H1 (cell line): Measurements from ENCODE around the gene A3GALT2. TPM values are rescaled to one million over a fixed set of nuclear protein-coding genes. Genes with fewer than 3 reads are reported as not detected.

ENCODE experiments used
- CTCF ChIA-PET: fragments of 300-600 bp; sonication (Branson Sonifier 250); formaldehyde crosslinking; loops from one replicate; lab custom pipeline; 2021; ENCODE audit not compliant: partially characterized antibody; lab: Charles Lee
- POLR2A ChIA-PET: fragments of 300-600 bp; sonication (Branson Sonifier 250); formaldehyde crosslinking; loops from one replicate; lab custom pipeline; 2021; ENCODE audit warnings: inconsistent platforms; ENCODE audit not compliant: partially characterized antibody; lab: Charles Lee
- DNase-seq, 2 experiments: peaks; one replicate each; pipeline versions ENCODE4 v3.0.0 to v3.0.0-alpha.2; 2010 to 2022; ENCODE audit warnings: low spot score in 2 of 2, low read depth in 1 of 2, mixed read lengths in 1 of 2
- FAIRE-seq: peaks from 2 replicates; lab custom pipeline; 2011; peaks lifted over from hg19 to GRCh38; lab: Jason Lieb, UNC
- H2AFZ ChIP-seq: 2 replicates; pipeline ENCODE4 v1.8.1; 2012; ENCODE audit warnings: low read length, inconsistent platforms
- H2AK5ac ChIP-seq: 2 replicates; pipeline ENCODE4 v1.6.1; 2013; ENCODE audit warnings: low read depth, low read length
- H2BK120ac ChIP-seq: replicated peaks from 2 replicates; pipeline ENCODE3; 2013; ENCODE audit warnings: low read depth, low read length, inconsistent platforms
- H2BK12ac ChIP-seq: 2 replicates; pipeline ENCODE4 v1.6.1; 2013; ENCODE audit warnings: low read depth, low read length
- H2BK15ac ChIP-seq: 2 replicates; pipeline ENCODE4 v1.6.1; 2013; ENCODE audit warnings: low read length
- H2BK20ac ChIP-seq: 2 replicates; pipeline ENCODE4 v1.6.1; 2013; ENCODE audit warnings: low read length
- H2BK5ac ChIP-seq: 2 replicates; pipeline ENCODE4 v1.6.1; 2013; ENCODE audit warnings: low read depth, low read length
- H3K14ac ChIP-seq: 2 replicates; pipeline ENCODE4 v1.6.1; 2013; ENCODE audit warnings: inconsistent platforms; ENCODE audit not compliant: insufficient read length
- H3K18ac ChIP-seq: 2 replicates; pipeline ENCODE4 v1.6.1; 2013; ENCODE audit warnings: low read length; ENCODE audit errors: extremely low read depth
- H3K23ac ChIP-seq: 2 replicates; pipeline ENCODE4 v1.6.1; 2013; ENCODE audit warnings: inconsistent platforms; ENCODE audit not compliant: insufficient read length
- H3K23me2 ChIP-seq: 2 replicates; pipeline ENCODE4 v1.6.1; 2013; ENCODE audit warnings: low read depth, low read length
- H3K27ac ChIP-seq: 2 replicates; pipeline ENCODE4 v1.6.1; 2011; ENCODE audit warnings: low read depth, low read length, inconsistent platforms
- H3K27me3 ChIP-seq, 4 experiments: replicated peaks in 1 of 4; 1 replicate in 1 of 4; 2 replicates in 3 of 4; pipeline versions ENCODE4 v1.6.1 to v1.8.1; 2011 to 2013; ENCODE audit warnings: low read length in 3 of 4, mild to moderate bottlenecking in 3 of 4, inconsistent platforms in 2 of 4, mixed read lengths in 2 of 4, moderate library complexity in 1 of 4; ENCODE audit not compliant: control insufficient read depth in 3 of 4, insufficient read depth in 3 of 4; ENCODE audit errors: extremely low read depth in 1 of 4
- H3K36me3 ChIP-seq, 4 experiments: 2 replicates each; pipeline versions ENCODE4 v1.6.1 to v1.8.1; 2011 to 2013; ENCODE audit warnings: mild to moderate bottlenecking in 4 of 4, low read length in 3 of 4, moderate library complexity in 2 of 4, control low read depth in 1 of 4, inconsistent platforms in 1 of 4; ENCODE audit not compliant: insufficient read depth in 4 of 4, control insufficient read depth in 2 of 4
- H3K4ac ChIP-seq: replicated peaks from 2 replicates; pipeline ENCODE3; 2013; ENCODE audit warnings: low read length, low read depth, mixed read lengths, inconsistent platforms; ENCODE audit not compliant: insufficient read length
- H3K4me1 ChIP-seq, 4 experiments: replicated peaks in 1 of 4; 1 replicate in 1 of 4; 2 replicates in 3 of 4; pipeline versions ENCODE4 v1.6.1 to v1.8.1; 2011 to 2013; ENCODE audit warnings: low read length in 3 of 4, inconsistent platforms in 2 of 4, mixed read lengths in 1 of 4; ENCODE audit not compliant: insufficient read depth in 4 of 4, control insufficient read depth in 3 of 4
- H3K4me2 ChIP-seq, 2 experiments: 2 replicates each; pipeline versions ENCODE4 v1.6.1 to v1.8.1; 2011 to 2013; ENCODE audit warnings: low read depth in 2 of 2, low read length in 2 of 2, control low read depth in 1 of 2, inconsistent platforms in 1 of 2, mild to moderate bottlenecking in 1 of 2; ENCODE audit not compliant: insufficient read depth in 1 of 2
- H3K4me3 ChIP-seq, 4 experiments: fragments of 200-600, 300-600 bp in 1 of 4; sonication (generic), shearing (Covaris generic), sonication (Bioruptor Twin) in 1 of 4; 2 replicates each; pipeline versions ENCODE4 v1.5.1 to v1.8.1; 2011 to 2016; ENCODE audit warnings: low read length in 4 of 4, low read depth in 3 of 4, control low read depth in 2 of 4, inconsistent platforms in 2 of 4, mild to moderate bottlenecking in 2 of 4, mixed read lengths in 1 of 4, moderate library complexity in 1 of 4; ENCODE audit not compliant: insufficient read depth in 2 of 4; ENCODE audit errors: extremely low read depth in 1 of 4
- H3K56ac ChIP-seq: replicated peaks from 2 replicates; pipeline ENCODE3; 2013; ENCODE audit warnings: low read depth, mild to moderate bottlenecking, mixed read lengths, low read length, inconsistent platforms; ENCODE audit not compliant: insufficient read length
- H3K79me1 ChIP-seq: 2 replicates; pipeline ENCODE4 v1.6.1; 2013; ENCODE audit warnings: low read depth, low read length, control low read depth
- H3K79me2 ChIP-seq, 2 experiments: 2 replicates each; pipeline versions ENCODE4 v1.6.1 to v1.8.1; 2012 to 2013; ENCODE audit warnings: low read length in 2 of 2, mild to moderate bottlenecking in 2 of 2, inconsistent platforms in 1 of 2; ENCODE audit not compliant: insufficient read depth in 2 of 2, control insufficient read depth in 1 of 2
- H3K9ac ChIP-seq, 4 experiments: replicated peaks in 1 of 4; 1 replicate in 1 of 4; 2 replicates in 3 of 4; pipeline versions ENCODE4 v1.6.1 to v1.8.1; 2011 to 2013; ENCODE audit warnings: low read depth in 3 of 4, low read length in 3 of 4, control low read depth in 2 of 4, mild to moderate bottlenecking in 2 of 4, moderate library complexity in 2 of 4, inconsistent platforms in 1 of 4; ENCODE audit errors: extremely low read depth in 1 of 4
- H3K9me3 ChIP-seq, 2 experiments: 2 replicates each; pipeline versions ENCODE4 v1.6.1 to v1.8.1; 2012 to 2013; ENCODE audit warnings: mild to moderate bottlenecking in 2 of 2, moderate library complexity in 2 of 2, control low read depth in 1 of 2, inconsistent platforms in 1 of 2, low read depth in 1 of 2, low read length in 1 of 2, mixed read lengths in 1 of 2; ENCODE audit not compliant: insufficient read depth in 2 of 2
- H4K20me1 ChIP-seq, 2 experiments: replicated peaks in 1 of 2; 2 replicates each; pipeline versions ENCODE3 to v1.8.1; 2011 to 2013; ENCODE audit warnings: inconsistent platforms in 2 of 2, low read length in 2 of 2, mild to moderate bottlenecking in 1 of 2; ENCODE audit not compliant: insufficient read depth in 2 of 2, control insufficient read depth in 1 of 2
- H4K5ac ChIP-seq: 2 replicates; pipeline ENCODE4 v1.6.1; 2013; ENCODE audit warnings: low read length, low read depth, mixed read lengths, inconsistent platforms; ENCODE audit not compliant: insufficient read length
- H4K8ac ChIP-seq: 2 replicates; pipeline ENCODE4 v1.8.0; 2013; ENCODE audit warnings: mild to moderate bottlenecking, moderate library complexity, low read length, inconsistent platforms; ENCODE audit not compliant: insufficient read depth; ENCODE audit errors: extremely low read depth
- H4K91ac ChIP-seq: replicated peaks from 2 replicates; pipeline ENCODE3; 2013; ENCODE audit warnings: low read length, mixed read lengths, inconsistent platforms; ENCODE audit not compliant: insufficient read length
- CHD2 ChIP-seq: IDR thresholded peaks from 2 replicates; pipeline ENCODE4 v1.6.1; 2012; ENCODE audit warnings: low read length, improper control_type of control experiment
- CREB1 ChIP-seq: IDR thresholded peaks from 2 replicates; pipeline ENCODE4 v1.6.1; 2012; ENCODE audit warnings: inconsistent platforms
- WGBS, 2 experiments: shearing (Covaris generic) in 1 of 2; methylation state at CpG; one replicate each; pipeline versions ENCODE4 v1.1.6 to v1.1.7; 2013 to 2015; ENCODE audit warnings: low lambda C conversion rate in 2 of 2, mixed read lengths in 2 of 2, inconsistent platforms in 1 of 2, low coverage in 1 of 2, missing lambda C conversion rate in 1 of 2; ENCODE audit not compliant: insufficient replicate concordance in 2 of 2, insufficient coverage in 1 of 2, insufficient read length in 1 of 2; ENCODE audit errors: extremely low coverage in 1 of 2, missing lambda C conversion rate in 1 of 2; 5-methylcytosine and 5-hydroxymethylcytosine counted together
- polyA plus RNA-seq, 7 experiments: library from polyadenylated mRNA; depleted of rRNA in 3 of 7; stranded (reverse) in 5 of 7; unstranded in 2 of 7; fragments of >200 nt in 5 of 7; fragments of 200-250 nt in 2 of 7; gene quantifications; 1 replicate in 5 of 7; 2 replicates in 1 of 7; 4 replicates in 1 of 7; pipeline versions ENCODE4 v1.2.1 to v1.2.3, GENCODE V29; 2011 to 2013; ENCODE audit warnings: missing spikeins in 2 of 7, mixed read lengths in 2 of 7
- total RNA-seq: library from RNA; stranded (reverse); fragmentation: NEBNext Ultra II Directional; extraction: Animal tissue kit (Norgen Biotek cat#: 25700); gene quantifications from 2 replicates; pipeline ENCODE4 v1.2.1, GENCODE V29; 2021

Gene A3GALT2
- total and polyA plus RNA-seq, 2 of the 8 experiments (the other 6 are each of a cell fraction or from before 2014, with no cell fraction given): not detected

- Histone ChIP-seq H2BK120ac (no peak overlapping the region), H3K4me1 (no peaks in the 10 kb centered on the region), H2BK5ac (no peak overlapping the region), H3K27ac (no peak overlapping the region), H3K56ac (no peak overlapping the region), H2BK20ac (no peak overlapping the region), H3K4me3 (no peak overlapping the region), H3K9me3 (no peaks in the 10 kb centered on the region), H3K27me3 (no peaks in the 10 kb centered on the region), H2AFZ (no peak overlapping the region), H4K20me1 (peaks cover 0 to 2% of the 10 kb centered on the region in 2 experiments), H3K23ac (no peak overlapping the region), H3K14ac (no peak overlapping the region), H2BK15ac (no peak overlapping the region), H2AK5ac (no peak overlapping the region), H2BK12ac (no peak overlapping the region), H3K4ac (no peak overlapping the region), H4K5ac (no peak overlapping the region), H3K79me1 (no peaks in the 10 kb centered on the region), H3K4me2 (no peak overlapping the region), H3K18ac (no peak overlapping the region), H3K79me2 (no peaks in the 10 kb centered on the region), H4K8ac (no peak overlapping the region), H4K91ac (no peak overlapping the region), H3K9ac (no peak overlapping the region), H3K36me3 (no peaks in the 10 kb centered on the region), H3K23me2 (no peaks in the 10 kb centered on the region)
- TF ChIP-seq CHD2 (no peak), CREB1 (no peak)
- CTCF ChIA-PET: interaction anchor here (1.1 kb wide), 1 partner anchor 35 kb away, joined by 3 read pairs; no protein-coding TSS in a partner anchor
- POLR2A ChIA-PET: no interaction called here
- WGBS, 2 experiments: 97% methylated on average over 2 of the region's 2 CpGs; no CpG with 5 or more reads in 1 of the 2 experiments
- DNase-seq: no peak
- FAIRE-seq: no peak
These were observed 4.3 kb downstream of the A3GALT2 start for GRCh38 chr1:33316601-33317000.
